AG10803 (cell line): Measurements from ENCODE around the gene BRICD5.
A peak's percentile ranks its signal among the peaks of the same experiment; 100 is the strongest.

ENCODE experiments used
- DNase-seq: peaks from one replicate; pipeline ENCODE4 v3.0.0; 2010; ENCODE audit warnings: low read depth
- H3K4me3 ChIP-seq: 2 replicates; pipeline ENCODE4 v1.5.1; 2011; ENCODE audit warnings: mild to moderate bottlenecking, low read length, control low read depth
- CTCF ChIP-seq: conservative IDR thresholded peaks from 2 replicates; pipeline ENCODE4 v1.5.1; 2011; ENCODE audit warnings: mild to moderate bottlenecking, low read length, control low read depth, inconsistent platforms

The BRICD5 gene

GRCh38 chr16:2208308-2208707 lies 2.4 kb downstream of the BRICD5 start:
- TF ChIP-seq CTCF, result no peak
- no peak for DNase-seq
- H3K4me3 ChIP-seq, result no peak overlapping the region

- no peak for DNase-seq
- H3K4me3 ChIP-seq, result no peak overlapping the region
- TF ChIP-seq CTCF, result no peak
Observed at GRCh38 chr16:2207872-2208271, 2.8 kb downstream of the BRICD5 start.

GRCh38 chr16:2206780-2207433 lies 3.8 kb downstream of the BRICD5 start:
- no peak for TF ChIP-seq CTCF
- DNase-seq, result no peak
- no peak overlapping the region for H3K4me3 ChIP-seq

- no peak for DNase-seq
- peak overlapping the region; percentile 90 for H3K4me3 ChIP-seq
- no peak for TF ChIP-seq CTCF
Observed at GRCh38 chr16:2206420-2206779, 4.3 kb downstream of the BRICD5 start.

- DNase-seq, result no peak
- no peak for TF ChIP-seq CTCF
- peak overlapping the region; percentile 90 for H3K4me3 ChIP-seq
Observed at GRCh38 chr16:2205967-2206313, 4.7 kb downstream of the BRICD5 start.

GRCh38 chr16:2205104-2205966 lies 5.3 kb downstream of the BRICD5 start, which contains the start of gene MLST8:
MLST8 (plus strand) TSS chr16:2205454; CDS start chr16:2206086, 632 bp downstream.
- no peak; the same call in 1 of the 2 replicates for TF ChIP-seq CTCF
- H3K4me3 ChIP-seq, result peak within 1 kb of the TSS; percentile 90
- DNase-seq, result peak; percentile 82
